GM12878 (cell line): Measurements from ENCODE around the gene TRIM72. TPM values are rescaled to one million over a fixed set of nuclear protein-coding genes. Genes with fewer than 3 reads are reported as not detected.

Experiments used
- ATAC-seq: fragments of 200-7000 bp; cut with Tn5 transposase; 3 replicates; pipeline ENCODE4 v1.9.1; 2020; ENCODE audit warnings: mild to moderate bottlenecking, moderate library complexity
- BruUV-seq: library from RNA; stranded (reverse); fragments of 400-500 nt; replicated peaks from 2 replicates; lab custom pipeline; 2021; lab: Mats Ljungman, UMichigan
- CTCF ChIA-PET: fragments of 300-600 bp; sonication (Branson Sonifier 250); formaldehyde crosslinking; extraction: SDS; loops from one replicate; lab custom pipeline; 2021; ENCODE audit warnings: inconsistent platforms; lab: Yijun Ruan, JAX
- POLR2A ChIA-PET: fragments of 350-600 bp; formaldehyde crosslinking; extraction: SDS; loops from one replicate; lab custom pipeline; 2021; ENCODE audit warnings: inconsistent platforms; lab: Charles Lee
- RAD21 ChIA-PET: fragments of 300-600 bp; sonication (Branson Sonifier 250); formaldehyde crosslinking; loops from one replicate; lab custom pipeline; 2023; ENCODE audit warnings: antibody characterized with exemption; ENCODE audit not compliant: unreplicated experiment; lab: Charles Lee
- SMC1A ChIA-PET: fragments of 300-600 bp; sonication (Branson Sonifier 250); formaldehyde crosslinking; loops from one replicate; lab custom pipeline; 2023; ENCODE audit not compliant: unreplicated experiment, uncharacterized antibody; lab: Charles Lee
- DNase-seq: peaks from one replicate; pipeline ENCODE4 v3.0.0-alpha.2; 2011; ENCODE audit warnings: low read depth, low spot score
- FAIRE-seq: peaks from 3 replicates; lab custom pipeline; 2011; peaks lifted over from hg19 to GRCh38; lab: Jason Lieb, UNC
- H2AFZ ChIP-seq: 2 replicates; pipeline ENCODE4 v1.6.0; 2011; ENCODE audit warnings: low read depth, low read length, control low read depth; ENCODE audit not compliant: control insufficient read depth
- H3K27ac ChIP-seq: 2 replicates; pipeline ENCODE4 v1.5.1; 2011; ENCODE audit warnings: control low read depth; ENCODE audit not compliant: control insufficient read depth, insufficient read depth
- H3K27me3 ChIP-seq, 2 experiments: replicated peaks in 1 of 2; 2 replicates each; pipeline versions ENCODE4 v1.6.0 to v1.6.1; 2011; ENCODE audit warnings: low read length in 1 of 2; ENCODE audit not compliant: control insufficient read depth in 2 of 2, insufficient read depth in 2 of 2
- H3K36me3 ChIP-seq, 2 experiments: 2 replicates each; pipeline ENCODE4 v1.5.1; 2011; ENCODE audit warnings: low read length in 1 of 2; ENCODE audit not compliant: control insufficient read depth in 2 of 2, insufficient read depth in 2 of 2
- H3K4me1 ChIP-seq: 2 replicates; pipeline ENCODE4 v1.6.1; 2011; ENCODE audit warnings: mild to moderate bottlenecking, low read length, moderate library complexity, mixed read lengths; ENCODE audit not compliant: control insufficient read depth, insufficient read depth
- H3K4me2 ChIP-seq: 2 replicates; pipeline ENCODE4 v1.6.0; 2011; ENCODE audit warnings: control low read depth; ENCODE audit not compliant: control insufficient read depth, insufficient read depth
- H3K4me3 ChIP-seq: fragments of 200-600 bp; sonication (generic); 2 replicates; pipeline ENCODE4 v1.5.1; 2016
- H3K79me2 ChIP-seq: 2 replicates; pipeline ENCODE4 v1.6.0; 2011; ENCODE audit warnings: low read length; ENCODE audit not compliant: control insufficient read depth, insufficient read depth
- H3K9ac ChIP-seq: 2 replicates; pipeline ENCODE4 v1.8.0; 2011; ENCODE audit warnings: low read length, control low read depth, mixed read lengths; ENCODE audit not compliant: control insufficient read depth, insufficient read depth
- H3K9me3 ChIP-seq: replicated peaks from 3 replicates; pipeline ENCODE4 v1.5.1; 2011; ENCODE audit warnings: mild to moderate bottlenecking, low read length; ENCODE audit not compliant: control insufficient read depth, insufficient read depth
- H4K20me1 ChIP-seq: 2 replicates; pipeline ENCODE4 v1.6.0; 2011; ENCODE audit not compliant: control insufficient read depth, insufficient read depth
- BHLHE40 ChIP-seq, 2 experiments: fragments of 450-650 bp in 1 of 2; IDR thresholded peaks; 2 replicates each; pipeline ENCODE4 v1.6.1; 2011 to 2017; ENCODE audit warnings: low read depth in 2 of 2, borderline replicate concordance in 1 of 2, improper control_type of control experiment in 1 of 2, low read length in 1 of 2, mild to moderate bottlenecking in 1 of 2
- HDAC2 ChIP-seq: fragments of 200-600 bp; sonication (generic); IDR thresholded peaks from 2 replicates; pipeline ENCODE4 v1.6.1; 2017
- MTA2 ChIP-seq: fragments of 450-650 bp; IDR thresholded peaks from 2 replicates; pipeline ENCODE4 v1.6.1; 2016; ENCODE audit warnings: low read depth, mild to moderate bottlenecking, moderate library complexity
- NRF1 ChIP-seq: conservative IDR thresholded peaks from 2 replicates; pipeline ENCODE4 v1.6.1; 2011; ENCODE audit warnings: mild to moderate bottlenecking, low read depth, low read length, improper control_type of control experiment
- STAT3 ChIP-seq: IDR thresholded peaks from 2 replicates; pipeline ENCODE4 v1.6.1; 2011; ENCODE audit warnings: low read depth, low read length, improper control_type of control experiment
- WGBS: methylation state at CpG from one replicate; pipeline ENCODE4 v1.1.6; 2016; ENCODE audit warnings: low lambda C conversion rate; ENCODE audit not compliant: insufficient replicate concordance, insufficient coverage; ENCODE audit errors: missing lambda C conversion rate; 5-methylcytosine and 5-hydroxymethylcytosine counted together
- in situ Hi-C: fragments of 300-500 bp; cut with MboI; formaldehyde crosslinking; loops from 9 replicates; pipeline ENCODE4 v1.14.3; 2018; ENCODE audit warnings: mixed read lengths
- intact Hi-C: fragments of 100-400 bp; cut with micrococcal nuclease; formaldehyde crosslinking; loops from one replicate; pipeline ENCODE4 v1.14.2; 2022; ENCODE audit not compliant: unreplicated experiment
- polyA plus RNA-seq, 11 experiments: library from polyadenylated mRNA; depleted of rRNA in 4 of 11; unstranded in 6 of 11; stranded (reverse) in 5 of 11; fragments of >200 nt; fragmentation: Nextera tagmentation in 4 of 11; fragmentation: Illumina TruSeq in 1 of 11; extraction: Ambion mirVana in 4 of 11; extraction: Trizol in 1 of 11; gene quantifications; 1 replicate in 1 of 11; 2 replicates in 10 of 11; pipeline versions ENCODE4 v1.2.1 to v1.2.3, GENCODE V29; 2011 to 2016; ENCODE audit warnings: inconsistent platforms in 2 of 11, missing spikeins in 2 of 11, low read depth in 1 of 11
- total RNA-seq, 4 experiments: library from RNA; depleted of rRNA in 3 of 4; stranded (reverse); fragments of >200 nt in 3 of 4; fragmentation: Illumina TruSeq in 1 of 4; extraction: Trizol in 1 of 4; gene quantifications; 2 replicates each; pipeline versions ENCODE4 v1.2.1 to v1.2.3, GENCODE V29; 2013 to 2021
- TF ChIP-seq, protein P1 (sequence below): IDR thresholded peaks from 2 replicates; pipeline ENCODE4 v1.6.1; 2012; ENCODE audit warnings: improper control_type of control experiment, low read depth, low read length; ENCODE audit not compliant: insufficient replicate concordance
- TF ChIP-seq, protein P2 (sequence below): fragments of 450-650 bp; IDR thresholded peaks from 2 replicates; pipeline ENCODE4 v1.6.1; 2016; ENCODE audit warnings: mild to moderate bottlenecking, moderate library complexity, borderline replicate concordance
- TF ChIP-seq, protein P3 (sequence below): fragments of 450-650 bp; IDR thresholded peaks from 2 replicates; pipeline ENCODE4 v1.6.1; 2016; ENCODE audit warnings: mild to moderate bottlenecking
- TF ChIP-seq, protein P4 (sequence below): IDR thresholded peaks from 2 replicates; pipeline ENCODE4 v1.6.1; 2012; ENCODE audit warnings: low read length, inconsistent platforms

The TRIM72 gene
- total and polyA plus RNA-seq, 10 of the 15 experiments (the other 5 are each of a cell fraction or from before 2014, with no cell fraction given) = 0.03 to 1.2 (median 0.23) TPM; not detected in 1

DNA sequence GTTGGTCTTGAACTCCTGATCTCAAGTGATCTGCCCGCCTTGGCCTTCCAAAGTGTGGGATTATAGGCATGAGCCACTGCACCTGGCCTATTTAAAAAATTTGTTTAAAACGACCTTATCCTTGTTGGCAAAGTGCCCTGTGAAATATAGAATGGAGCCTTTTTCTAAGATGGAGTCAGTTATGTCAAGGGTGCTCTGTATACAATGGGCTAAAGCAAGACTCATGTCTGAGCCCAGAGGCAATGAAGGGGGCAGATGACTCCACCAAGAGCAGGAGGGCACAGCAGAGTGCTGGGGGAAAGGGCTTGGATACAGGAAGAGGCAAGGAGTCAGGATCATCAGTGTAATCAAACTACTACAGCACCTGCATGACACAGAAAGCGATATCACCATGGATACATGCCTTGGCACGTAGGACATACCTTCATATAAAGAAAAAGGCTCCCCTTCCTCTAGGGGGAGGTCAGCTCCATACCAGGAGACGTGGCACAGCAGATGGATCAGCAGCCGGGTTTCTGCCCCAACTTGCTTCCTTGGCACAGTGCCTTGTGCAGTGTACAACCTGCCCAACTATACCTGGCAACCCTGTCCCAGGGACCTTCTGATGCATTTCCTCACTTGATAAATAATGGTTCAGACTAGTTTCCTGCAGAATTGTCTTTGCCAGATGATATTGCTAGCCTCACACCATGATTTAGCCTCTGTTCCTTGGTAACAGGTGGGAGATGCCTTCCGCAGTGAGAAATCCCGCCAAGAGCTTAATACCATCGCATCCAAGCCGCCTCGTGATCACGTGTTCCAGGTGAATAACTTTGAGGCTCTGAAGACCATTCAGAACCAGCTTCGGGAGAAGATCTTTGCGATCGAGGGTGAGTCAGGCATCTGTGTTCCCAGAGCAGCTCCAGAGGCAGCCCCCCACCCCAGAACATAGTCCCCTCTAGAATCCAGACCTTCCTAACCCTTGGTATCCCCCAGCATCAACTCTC, 61.2 kb downstream of the TRIM72 start:
- Histone ChIP-seq H3K79me2 (no peaks in the 10 kb centered on the region), H2AFZ (no peak overlapping the region), H3K27ac (no peak overlapping the region), H3K27me3 (no peaks in the 10 kb centered on the region), H3K4me3 (no peak overlapping the region), H3K4me1 (no peaks in the 10 kb centered on the region), H3K9ac (no peak overlapping the region), H3K4me2 (no peak overlapping the region), H4K20me1 (no peaks in the 10 kb centered on the region), H3K36me3 (no peaks in the 10 kb centered on the region), H3K9me3 (no peaks in the 10 kb centered on the region)
- in situ Hi-C loops = no loop called here
- intact Hi-C loops = no loop called here
- ChIA-PET RAD21 (no interaction called here), POLR2A (no interaction called here), CTCF (interaction anchor here (1.6 kb wide), 1 partner anchor 58 kb away, joined by 4 read pairs; no protein-coding TSS in a partner anchor), SMC1A (interaction anchor here (1.0 kb wide), 1 partner anchor 8 kb away, joined by 3 read pairs; no protein-coding TSS in a partner anchor)
- ATAC-seq (no peak), FAIRE-seq (no peak), DNase-seq (no peak)
- WGBS = 64% methylated on average over 15 of the region's 15 CpGs
- BruUV-seq = no TSS peak
- TF ChIP-seq STAT3 = no peak
- TF ChIP-seq, protein P1, sequence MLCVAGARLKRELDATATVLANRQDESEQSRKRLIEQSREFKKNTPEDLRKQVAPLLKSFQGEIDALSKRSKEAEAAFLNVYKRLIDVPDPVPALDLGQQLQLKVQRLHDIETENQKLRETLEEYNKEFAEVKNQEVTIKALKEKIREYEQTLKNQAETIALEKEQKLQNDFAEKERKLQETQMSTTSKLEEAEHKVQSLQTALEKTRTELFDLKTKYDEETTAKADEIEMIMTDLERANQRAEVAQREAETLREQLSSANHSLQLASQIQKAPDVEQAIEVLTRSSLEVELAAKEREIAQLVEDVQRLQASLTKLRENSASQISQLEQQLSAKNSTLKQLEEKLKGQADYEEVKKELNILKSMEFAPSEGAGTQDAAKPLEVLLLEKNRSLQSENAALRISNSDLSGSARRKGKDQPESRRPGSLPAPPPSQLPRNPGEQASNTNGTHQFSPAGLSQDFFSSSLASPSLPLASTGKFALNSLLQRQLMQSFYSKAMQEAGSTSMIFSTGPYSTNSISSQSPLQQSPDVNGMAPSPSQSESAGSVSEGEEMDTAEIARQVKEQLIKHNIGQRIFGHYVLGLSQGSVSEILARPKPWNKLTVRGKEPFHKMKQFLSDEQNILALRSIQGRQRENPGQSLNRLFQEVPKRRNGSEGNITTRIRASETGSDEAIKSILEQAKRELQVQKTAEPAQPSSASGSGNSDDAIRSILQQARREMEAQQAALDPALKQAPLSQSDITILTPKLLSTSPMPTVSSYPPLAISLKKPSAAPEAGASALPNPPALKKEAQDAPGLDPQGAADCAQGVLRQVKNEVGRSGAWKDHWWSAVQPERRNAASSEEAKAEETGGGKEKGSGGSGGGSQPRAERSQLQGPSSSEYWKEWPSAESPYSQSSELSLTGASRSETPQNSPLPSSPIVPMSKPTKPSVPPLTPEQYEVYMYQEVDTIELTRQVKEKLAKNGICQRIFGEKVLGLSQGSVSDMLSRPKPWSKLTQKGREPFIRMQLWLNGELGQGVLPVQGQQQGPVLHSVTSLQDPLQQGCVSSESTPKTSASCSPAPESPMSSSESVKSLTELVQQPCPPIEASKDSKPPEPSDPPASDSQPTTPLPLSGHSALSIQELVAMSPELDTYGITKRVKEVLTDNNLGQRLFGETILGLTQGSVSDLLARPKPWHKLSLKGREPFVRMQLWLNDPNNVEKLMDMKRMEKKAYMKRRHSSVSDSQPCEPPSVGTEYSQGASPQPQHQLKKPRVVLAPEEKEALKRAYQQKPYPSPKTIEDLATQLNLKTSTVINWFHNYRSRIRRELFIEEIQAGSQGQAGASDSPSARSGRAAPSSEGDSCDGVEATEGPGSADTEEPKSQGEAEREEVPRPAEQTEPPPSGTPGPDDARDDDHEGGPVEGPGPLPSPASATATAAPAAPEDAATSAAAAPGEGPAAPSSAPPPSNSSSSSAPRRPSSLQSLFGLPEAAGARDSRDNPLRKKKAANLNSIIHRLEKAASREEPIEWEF = no peak
- TF ChIP-seq, protein P2, sequence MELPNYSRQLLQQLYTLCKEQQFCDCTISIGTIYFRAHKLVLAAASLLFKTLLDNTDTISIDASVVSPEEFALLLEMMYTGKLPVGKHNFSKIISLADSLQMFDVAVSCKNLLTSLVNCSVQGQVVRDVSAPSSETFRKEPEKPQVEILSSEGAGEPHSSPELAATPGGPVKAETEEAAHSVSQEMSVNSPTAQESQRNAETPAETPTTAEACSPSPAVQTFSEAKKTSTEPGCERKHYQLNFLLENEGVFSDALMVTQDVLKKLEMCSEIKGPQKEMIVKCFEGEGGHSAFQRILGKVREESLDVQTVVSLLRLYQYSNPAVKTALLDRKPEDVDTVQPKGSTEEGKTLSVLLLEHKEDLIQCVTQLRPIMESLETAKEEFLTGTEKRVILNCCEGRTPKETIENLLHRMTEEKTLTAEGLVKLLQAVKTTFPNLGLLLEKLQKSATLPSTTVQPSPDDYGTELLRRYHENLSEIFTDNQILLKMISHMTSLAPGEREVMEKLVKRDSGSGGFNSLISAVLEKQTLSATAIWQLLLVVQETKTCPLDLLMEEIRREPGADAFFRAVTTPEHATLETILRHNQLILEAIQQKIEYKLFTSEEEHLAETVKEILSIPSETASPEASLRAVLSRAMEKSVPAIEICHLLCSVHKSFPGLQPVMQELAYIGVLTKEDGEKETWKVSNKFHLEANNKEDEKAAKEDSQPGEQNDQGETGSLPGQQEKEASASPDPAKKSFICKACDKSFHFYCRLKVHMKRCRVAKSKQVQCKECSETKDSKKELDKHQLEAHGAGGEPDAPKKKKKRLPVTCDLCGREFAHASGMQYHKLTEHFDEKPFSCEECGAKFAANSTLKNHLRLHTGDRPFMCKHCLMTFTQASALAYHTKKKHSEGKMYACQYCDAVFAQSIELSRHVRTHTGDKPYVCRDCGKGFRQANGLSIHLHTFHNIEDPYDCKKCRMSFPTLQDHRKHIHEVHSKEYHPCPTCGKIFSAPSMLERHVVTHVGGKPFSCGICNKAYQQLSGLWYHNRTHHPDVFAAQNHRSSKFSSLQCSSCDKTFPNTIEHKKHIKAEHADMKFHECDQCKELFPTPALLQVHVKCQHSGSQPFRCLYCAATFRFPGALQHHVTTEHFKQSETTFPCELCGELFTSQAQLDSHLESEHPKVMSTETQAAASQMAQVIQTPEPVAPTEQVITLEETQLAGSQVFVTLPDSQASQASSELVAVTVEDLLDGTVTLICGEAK = no peak
- no peak for TF ChIP-seq NRF1
- no peak for TF ChIP-seq MTA2
- TF ChIP-seq, protein P3, sequence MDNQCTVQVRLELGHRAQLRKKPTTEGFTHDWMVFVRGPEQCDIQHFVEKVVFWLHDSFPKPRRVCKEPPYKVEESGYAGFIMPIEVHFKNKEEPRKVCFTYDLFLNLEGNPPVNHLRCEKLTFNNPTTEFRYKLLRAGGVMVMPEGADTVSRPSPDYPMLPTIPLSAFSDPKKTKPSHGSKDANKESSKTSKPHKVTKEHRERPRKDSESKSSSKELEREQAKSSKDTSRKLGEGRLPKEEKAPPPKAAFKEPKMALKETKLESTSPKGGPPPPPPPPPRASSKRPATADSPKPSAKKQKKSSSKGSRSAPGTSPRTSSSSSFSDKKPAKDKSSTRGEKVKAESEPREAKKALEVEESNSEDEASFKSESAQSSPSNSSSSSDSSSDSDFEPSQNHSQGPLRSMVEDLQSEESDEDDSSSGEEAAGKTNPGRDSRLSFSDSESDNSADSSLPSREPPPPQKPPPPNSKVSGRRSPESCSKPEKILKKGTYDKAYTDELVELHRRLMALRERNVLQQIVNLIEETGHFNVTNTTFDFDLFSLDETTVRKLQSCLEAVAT = no peak
- TF ChIP-seq BHLHE40 (IDR thresholded peaks at IDR 0.05; ENCODE audit: borderline replicate concordance in 1 of 2, low read depth in 2 of 2, low read length in 1 of 2) = no peak
- no peak for TF ChIP-seq HDAC2
- TF ChIP-seq, protein P4, sequence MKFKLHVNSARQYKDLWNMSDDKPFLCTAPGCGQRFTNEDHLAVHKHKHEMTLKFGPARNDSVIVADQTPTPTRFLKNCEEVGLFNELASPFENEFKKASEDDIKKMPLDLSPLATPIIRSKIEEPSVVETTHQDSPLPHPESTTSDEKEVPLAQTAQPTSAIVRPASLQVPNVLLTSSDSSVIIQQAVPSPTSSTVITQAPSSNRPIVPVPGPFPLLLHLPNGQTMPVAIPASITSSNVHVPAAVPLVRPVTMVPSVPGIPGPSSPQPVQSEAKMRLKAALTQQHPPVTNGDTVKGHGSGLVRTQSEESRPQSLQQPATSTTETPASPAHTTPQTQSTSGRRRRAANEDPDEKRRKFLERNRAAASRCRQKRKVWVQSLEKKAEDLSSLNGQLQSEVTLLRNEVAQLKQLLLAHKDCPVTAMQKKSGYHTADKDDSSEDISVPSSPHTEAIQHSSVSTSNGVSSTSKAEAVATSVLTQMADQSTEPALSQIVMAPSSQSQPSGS = no peak
